ENCODE results near the gene ANKRD33B. TPM values are rescaled to one million over a fixed set of nuclear protein-coding genes. Genes with fewer than 3 reads are reported as not detected.

The ANKRD33B gene
- total and polyA plus RNA-seq, 2 donors from 2014 or later = 4.8 to 20.3 TPM

DNA sequence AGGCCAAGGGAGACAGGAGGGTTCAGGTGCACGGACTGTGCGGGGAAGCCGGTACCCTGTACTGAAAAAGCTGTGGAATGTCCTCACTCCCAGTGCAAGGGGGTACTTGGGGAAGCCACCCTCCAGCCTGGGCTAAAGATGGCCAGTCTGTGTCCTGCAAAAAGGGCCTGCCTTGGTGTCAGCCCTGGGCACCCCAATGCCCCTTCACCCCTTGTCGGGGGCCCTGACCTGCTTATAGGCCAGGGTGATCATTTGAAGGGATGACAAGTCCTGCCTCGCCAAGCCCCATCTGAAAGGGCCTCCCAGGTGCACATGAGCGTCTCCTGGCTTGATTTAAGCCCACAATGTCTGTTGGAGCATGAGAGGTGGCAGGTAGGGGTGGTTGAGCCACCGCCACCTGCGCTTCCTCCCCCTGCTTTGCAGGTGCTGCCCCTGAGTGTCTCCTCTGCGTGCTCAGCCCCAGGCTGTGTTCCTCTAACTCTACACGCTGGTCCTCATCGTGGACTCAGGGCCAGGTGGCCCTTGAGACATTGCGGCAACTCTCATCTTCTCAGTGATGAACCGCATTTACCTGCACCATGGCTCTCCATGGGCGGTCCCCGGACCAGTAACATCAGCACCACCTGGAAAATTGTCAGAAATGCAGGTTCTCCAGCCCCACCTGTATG is 97.0 kb downstream of the ANKRD33B start:
- intact Hi-C loops (cut with DNase I) = no loop called here
- no peak overlapping the region for H3K9ac ChIP-seq (ENCODE audit: low read length in 3 of 3)
- DNase-seq (no peak), FAIRE-seq (no peak)
- no peaks in the 10 kb centered on the region for H3K36me3 ChIP-seq (ENCODE audit: control insufficient read depth in 2 of 3, insufficient read depth in 3 of 3, low read length in 3 of 3)
- H3K27me3 ChIP-seq (ENCODE audit: control insufficient read depth, insufficient read depth, low read length) = no peaks in the 10 kb centered on the region
- H3K4me3 ChIP-seq (ENCODE audit: low read length in 3 of 3) = no peak overlapping the region
- no peak overlapping the region for H3K27ac ChIP-seq (ENCODE audit: low read depth in 2 of 2, low read length in 2 of 2)
- H3K4me1 ChIP-seq (ENCODE audit: control insufficient read depth in 2 of 3, insufficient read depth in 2 of 3, low read depth in 1 of 3, low read length in 3 of 3) = peaks cover 0 to 2% (median 0%) of the 10 kb centered on the region in 3 donors
- no peak for TF ChIP-seq CTCF (IDR thresholded peaks at IDR 0.05; ENCODE audit: borderline replicate concordance, extremely low read depth, insufficient read depth)
- H3K9me3 ChIP-seq (ENCODE audit: control insufficient read depth in 2 of 3, insufficient read depth in 1 of 3, low read length in 3 of 3) = no peaks in the 10 kb centered on the region

DNA sequence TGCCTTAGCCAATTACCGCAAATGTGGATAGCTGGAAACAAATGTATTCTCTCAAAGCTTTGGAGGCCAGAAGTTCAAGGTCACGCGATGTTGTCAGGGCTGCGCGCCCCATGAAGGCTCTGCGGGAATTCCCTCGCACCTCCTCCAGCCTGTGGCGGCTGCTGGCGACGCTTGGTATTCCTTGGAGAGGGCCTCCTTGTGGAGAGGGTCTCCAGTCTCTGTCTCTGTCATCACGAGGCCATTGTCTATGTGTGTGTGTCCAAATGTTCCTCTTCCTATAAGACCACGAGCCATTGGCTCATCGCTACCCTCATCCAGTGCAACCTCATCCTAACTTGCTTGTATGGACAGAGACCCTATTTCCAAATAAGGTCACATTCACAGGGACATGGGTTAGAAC is 97.5 kb downstream of the ANKRD33B start:
- H3K9ac ChIP-seq (ENCODE audit: low read length in 3 of 3) = no peak overlapping the region
- H3K4me1 ChIP-seq (ENCODE audit: control insufficient read depth in 2 of 3, insufficient read depth in 2 of 3, low read depth in 1 of 3, low read length in 3 of 3) = no peaks in the 10 kb centered on the region
- no peaks in the 10 kb centered on the region for H3K27me3 ChIP-seq (ENCODE audit: control insufficient read depth, insufficient read depth, low read length)
- H3K27ac ChIP-seq (ENCODE audit: low read depth in 2 of 2, low read length in 2 of 2) = no peak overlapping the region
- no peaks in the 10 kb centered on the region for H3K9me3 ChIP-seq (ENCODE audit: control insufficient read depth in 2 of 3, insufficient read depth in 1 of 3, low read length in 3 of 3)
- DNase-seq (no peak), FAIRE-seq (no peak)
- H3K36me3 ChIP-seq (ENCODE audit: control insufficient read depth in 2 of 3, insufficient read depth in 3 of 3, low read length in 3 of 3) = no peaks in the 10 kb centered on the region
- no peak for TF ChIP-seq CTCF (IDR thresholded peaks at IDR 0.05; ENCODE audit: borderline replicate concordance, extremely low read depth, insufficient read depth)
- intact Hi-C loops (cut with DNase I) = no loop called here
- no peak overlapping the region for H3K4me3 ChIP-seq (ENCODE audit: low read length in 3 of 3)

GRCh38 chr5:10662083-10662482 is 98.2 kb downstream of the ANKRD33B start:
- H3K27ac ChIP-seq (ENCODE audit: low read depth in 2 of 2, low read length in 2 of 2) = no peak overlapping the region
- no peaks in the 10 kb centered on the region for H3K36me3 ChIP-seq (ENCODE audit: control insufficient read depth in 2 of 3, insufficient read depth in 3 of 3, low read length in 3 of 3)
- intact Hi-C loops (cut with DNase I) = no loop called here
- no peaks in the 10 kb centered on the region for H3K9me3 ChIP-seq (ENCODE audit: control insufficient read depth in 2 of 3, insufficient read depth in 1 of 3, low read length in 3 of 3)
- TF ChIP-seq CTCF (IDR thresholded peaks at IDR 0.05; ENCODE audit: borderline replicate concordance, extremely low read depth, insufficient read depth) = no peak
- no peak overlapping the region for H3K4me3 ChIP-seq (ENCODE audit: low read length in 3 of 3)
- no peak overlapping the region for H3K9ac ChIP-seq (ENCODE audit: low read length in 3 of 3)
- DNase-seq (no peak), FAIRE-seq (no peak)
- H3K4me1 ChIP-seq (ENCODE audit: control insufficient read depth in 2 of 3, insufficient read depth in 2 of 3, low read depth in 1 of 3, low read length in 3 of 3) = no peaks in the 10 kb centered on the region
- no peaks in the 10 kb centered on the region for H3K27me3 ChIP-seq (ENCODE audit: control insufficient read depth, insufficient read depth, low read length)
